Glutamatergic neuron (in vitro differentiated cells): ENCODE data around the gene ALCAM. TPM values are rescaled to one million over a fixed set of nuclear protein-coding genes. Genes with fewer than 3 reads are reported as not detected.

ENCODE experiments used
- DNase-seq: peaks from one replicate; pipeline ENCODE4 v3.0.0; 2022
- H3K27ac Mint-ChIP-seq: one replicate; pipeline ENCODE4 v1.8.0; 2020; ENCODE audit warnings: mild to moderate bottlenecking, mixed read lengths, inconsistent platforms; ENCODE audit not compliant: unreplicated experiment
- H3K27me3 Mint-ChIP-seq: one replicate; pipeline ENCODE4 v1.8.0; 2020; ENCODE audit warnings: mild to moderate bottlenecking, moderate library complexity, mixed read lengths, inconsistent platforms; ENCODE audit not compliant: unreplicated experiment
- H3K36me3 Mint-ChIP-seq: one replicate; pipeline ENCODE4 v1.8.0; 2020; ENCODE audit warnings: mild to moderate bottlenecking, mixed read lengths, inconsistent platforms; ENCODE audit not compliant: unreplicated experiment
- H3K4me1 Mint-ChIP-seq: one replicate; pipeline ENCODE4 v1.8.0; 2020; ENCODE audit warnings: mild to moderate bottlenecking, low read depth, mixed read lengths, inconsistent platforms; ENCODE audit not compliant: unreplicated experiment
- H3K4me3 Mint-ChIP-seq: one replicate; pipeline ENCODE4 v1.8.0; 2020; ENCODE audit warnings: mild to moderate bottlenecking, mixed read lengths, inconsistent platforms; ENCODE audit not compliant: unreplicated experiment
- H3K9me3 Mint-ChIP-seq: one replicate; pipeline ENCODE4 v1.8.0; 2020; ENCODE audit warnings: mild to moderate bottlenecking, moderate library complexity, mixed read lengths, inconsistent platforms; ENCODE audit not compliant: unreplicated experiment
- total RNA-seq: library from RNA; stranded (reverse); fragmentation: NEBNext Ultra II Directional; extraction: Animal tissue kit (Norgen Biotek cat#: 25700); gene quantifications from one replicate; pipeline ENCODE4 v1.2.1, GENCODE V29; 2021; ENCODE audit not compliant: unreplicated experiment
- TF ChIP-seq, protein P1 (sequence below): fragments of 200-600 bp; sonication (generic); IDR thresholded peaks from one replicate; pipeline ENCODE4 v1.5.0; 2021; ENCODE audit not compliant: partially characterized antibody, unreplicated experiment

Gene ALCAM
- total RNA-seq, 1 donor from 2014 or later = 115 TPM

GRCh38 chr3:105516972-105517371, 150.3 kb downstream of the ALCAM start:
- H3K9me3 Mint-ChIP-seq = no peaks in the 10 kb centered on the region
- H3K27ac Mint-ChIP-seq = no peak overlapping the region
- DNase-seq = no peak
- no peaks in the 10 kb centered on the region for H3K27me3 Mint-ChIP-seq
- H3K4me3 Mint-ChIP-seq = no peak overlapping the region
- TF ChIP-seq, protein P1, sequence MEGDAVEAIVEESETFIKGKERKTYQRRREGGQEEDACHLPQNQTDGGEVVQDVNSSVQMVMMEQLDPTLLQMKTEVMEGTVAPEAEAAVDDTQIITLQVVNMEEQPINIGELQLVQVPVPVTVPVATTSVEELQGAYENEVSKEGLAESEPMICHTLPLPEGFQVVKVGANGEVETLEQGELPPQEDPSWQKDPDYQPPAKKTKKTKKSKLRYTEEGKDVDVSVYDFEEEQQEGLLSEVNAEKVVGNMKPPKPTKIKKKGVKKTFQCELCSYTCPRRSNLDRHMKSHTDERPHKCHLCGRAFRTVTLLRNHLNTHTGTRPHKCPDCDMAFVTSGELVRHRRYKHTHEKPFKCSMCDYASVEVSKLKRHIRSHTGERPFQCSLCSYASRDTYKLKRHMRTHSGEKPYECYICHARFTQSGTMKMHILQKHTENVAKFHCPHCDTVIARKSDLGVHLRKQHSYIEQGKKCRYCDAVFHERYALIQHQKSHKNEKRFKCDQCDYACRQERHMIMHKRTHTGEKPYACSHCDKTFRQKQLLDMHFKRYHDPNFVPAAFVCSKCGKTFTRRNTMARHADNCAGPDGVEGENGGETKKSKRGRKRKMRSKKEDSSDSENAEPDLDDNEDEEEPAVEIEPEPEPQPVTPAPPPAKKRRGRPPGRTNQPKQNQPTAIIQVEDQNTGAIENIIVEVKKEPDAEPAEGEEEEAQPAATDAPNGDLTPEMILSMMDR = no peak
- H3K4me1 Mint-ChIP-seq = peaks cover 13% of the 10 kb centered on the region
- H3K36me3 Mint-ChIP-seq = no peaks in the 10 kb centered on the region

GRCh38 chr3:105518203-105518602, 151.5 kb downstream of the ALCAM start:
- Mint-ChIP-seq H3K36me3 (no peaks in the 10 kb centered on the region), H3K27ac (no peak overlapping the region), H3K9me3 (no peaks in the 10 kb centered on the region), H3K4me1 (peaks cover 13% of the 10 kb centered on the region), H3K4me3 (no peak overlapping the region), H3K27me3 (no peaks in the 10 kb centered on the region)
- TF ChIP-seq, protein P1 = no peak
- no peak for DNase-seq

DNA sequence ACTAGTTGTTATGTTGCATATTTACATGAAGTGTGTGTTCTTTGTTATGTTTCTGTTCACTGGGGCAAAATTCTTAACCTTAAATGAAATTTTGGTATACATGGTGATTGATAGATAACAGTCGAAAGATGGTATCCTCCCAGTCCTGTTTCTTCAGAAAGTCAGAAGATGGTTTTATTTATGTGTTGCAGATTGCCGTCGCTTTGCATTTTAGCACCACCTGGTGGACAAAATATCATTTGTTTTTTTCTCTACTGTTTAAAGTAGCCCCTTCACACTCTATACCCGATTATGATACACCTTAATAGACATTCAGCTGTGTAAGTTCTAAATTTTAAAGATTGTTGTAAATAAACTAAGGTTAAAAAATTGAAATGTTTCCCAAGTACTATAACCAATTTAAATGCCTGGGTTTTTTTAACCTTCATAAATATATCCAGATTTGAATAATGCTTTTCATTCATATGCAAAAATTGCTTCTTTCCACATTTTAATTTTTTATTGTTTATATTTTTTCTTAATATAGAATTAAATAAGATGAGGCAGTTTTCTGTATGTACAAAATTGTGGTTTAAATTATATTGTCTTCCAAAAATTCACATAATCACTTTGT, 152.2 kb downstream of the ALCAM start:
- no peaks in the 10 kb centered on the region for H3K36me3 Mint-ChIP-seq
- no peak overlapping the region for H3K27ac Mint-ChIP-seq
- peaks cover 13% of the 10 kb centered on the region for H3K4me1 Mint-ChIP-seq
- TF ChIP-seq, protein P1 = peak; percentile 81
- no peaks in the 10 kb centered on the region for H3K27me3 Mint-ChIP-seq
- H3K9me3 Mint-ChIP-seq = no peaks in the 10 kb centered on the region
- H3K4me3 Mint-ChIP-seq = no peak overlapping the region
- no peak for DNase-seq

GRCh38 chr3:105521770-105522169, 155.1 kb downstream of the ALCAM start:
- DNase-seq = no peak
- no peak overlapping the region for H3K4me3 Mint-ChIP-seq
- peaks cover 8% of the 10 kb centered on the region for H3K4me1 Mint-ChIP-seq
- TF ChIP-seq, protein P1 = no peak
- H3K27ac Mint-ChIP-seq = no peak overlapping the region
- H3K9me3 Mint-ChIP-seq = no peaks in the 10 kb centered on the region
- no peaks in the 10 kb centered on the region for H3K36me3 Mint-ChIP-seq
- no peaks in the 10 kb centered on the region for H3K27me3 Mint-ChIP-seq

GRCh38 chr3:105523501-105523900, 156.8 kb downstream of the ALCAM start:
- no peak overlapping the region for H3K27ac Mint-ChIP-seq
- TF ChIP-seq, protein P1 = no peak
- no peak overlapping the region for H3K4me3 Mint-ChIP-seq
- no peaks in the 10 kb centered on the region for H3K27me3 Mint-ChIP-seq
- no peaks in the 10 kb centered on the region for H3K36me3 Mint-ChIP-seq
- DNase-seq = no peak
- peaks cover 1% of the 10 kb centered on the region for H3K4me1 Mint-ChIP-seq
- no peaks in the 10 kb centered on the region for H3K9me3 Mint-ChIP-seq
